Tibial nerve (tissue), 4 donors: Measurements from ENCODE around the gene SETD2. TPM values are rescaled to one million over a fixed set of nuclear protein-coding genes. Genes with fewer than 3 reads are reported as not detected.

Experiments used
- DNase-seq, 2 donors: peaks; one replicate each; pipeline ENCODE4 v3.0.0-alpha.2; 2019; ENCODE audit warnings: low spot score in 2 of 2
- H3K27ac ChIP-seq, 4 donors: fragments of 200-600 bp; sonication (generic) in 3 of 4; one replicate each; pipeline ENCODE4 v1.5.1; 2017 to 2019; ENCODE audit warnings: mild to moderate bottlenecking in 1 of 4
- H3K27me3 ChIP-seq, 2 donors: fragments of 200-600 bp; sonication (generic) in 1 of 2; one replicate each; pipeline versions ENCODE4 v1.5.1 to v1.6.0; 2017 to 2019
- H3K36me3 ChIP-seq, 3 donors: fragments of 200-600 bp; sonication (generic); one replicate each; pipeline ENCODE4 v1.5.1; 2018 to 2019
- H3K4me1 ChIP-seq, 4 donors: fragments of 200-600 bp; sonication (generic) in 3 of 4; one replicate each; pipeline ENCODE4 v1.5.1; 2017 to 2019
- H3K4me3 ChIP-seq, 4 donors: fragments of 200-600 bp; sonication (generic) in 3 of 4; one replicate each; pipeline ENCODE4 v1.5.1; 2017 to 2019; ENCODE audit warnings: mild to moderate bottlenecking in 1 of 4, moderate library complexity in 1 of 4
- H3K9me3 ChIP-seq, 4 donors: fragments of 200-600 bp; sonication (generic) in 3 of 4; one replicate each; pipeline ENCODE4 v1.5.1; 2017 to 2019
- EP300 ChIP-seq, 2 donors: sonication (generic); formaldehyde crosslinking; IDR thresholded peaks; one replicate each; pipeline ENCODE4 v1.6.1; 2017; ENCODE audit warnings: antibody characterized with exemption in 2 of 2, mild to moderate bottlenecking in 1 of 2
- POLR2A ChIP-seq, 2 donors: fragments of 450-650 bp; IDR thresholded peaks; one replicate each; pipeline ENCODE4 v1.6.1; 2017; ENCODE audit warnings: antibody characterized with exemption in 2 of 2, mild to moderate bottlenecking in 2 of 2, moderate library complexity in 2 of 2
- WGBS, 2 donors: methylation state at CpG; one replicate each; pipeline ENCODE4 v1.1.5; 2018; 5-methylcytosine and 5-hydroxymethylcytosine counted together
- total RNA-seq, 4 donors: library from RNA; depleted of rRNA; stranded (reverse); fragments of >200 nt; gene quantifications; one replicate each; pipeline ENCODE4 v1.1.0, GENCODE V29; 2016
- TF ChIP-seq, protein P1 (sequence below), 5 experiments: fragments of 200-600 bp in 3 of 5; fragments of 450-650 bp in 2 of 5; sonication (generic) in 3 of 5; IDR thresholded peaks; one replicate each; pipeline ENCODE4 v1.5.1; 2016 to 2019; ENCODE audit warnings: antibody characterized with exemption in 5 of 5, mild to moderate bottlenecking in 3 of 5, moderate library complexity in 2 of 5

SETD2 gene
- total RNA-seq, 4 donors from 2014 or later: 55.5 to 69.6 (median 64.7) TPM

- no peaks in the 10 kb centered on the region for H3K9me3 ChIP-seq
- WGBS, 2 donors: 73 to 83% methylated on average over 16 to 23 of the region's 27 CpGs
- no peaks in the 10 kb centered on the region for H3K4me1 ChIP-seq
- no peak overlapping the region for H3K27ac ChIP-seq
- peak; percentile 38 to 52 for DNase-seq
- no peak overlapping the region for H3K4me3 ChIP-seq
- TF ChIP-seq, protein P1, sequence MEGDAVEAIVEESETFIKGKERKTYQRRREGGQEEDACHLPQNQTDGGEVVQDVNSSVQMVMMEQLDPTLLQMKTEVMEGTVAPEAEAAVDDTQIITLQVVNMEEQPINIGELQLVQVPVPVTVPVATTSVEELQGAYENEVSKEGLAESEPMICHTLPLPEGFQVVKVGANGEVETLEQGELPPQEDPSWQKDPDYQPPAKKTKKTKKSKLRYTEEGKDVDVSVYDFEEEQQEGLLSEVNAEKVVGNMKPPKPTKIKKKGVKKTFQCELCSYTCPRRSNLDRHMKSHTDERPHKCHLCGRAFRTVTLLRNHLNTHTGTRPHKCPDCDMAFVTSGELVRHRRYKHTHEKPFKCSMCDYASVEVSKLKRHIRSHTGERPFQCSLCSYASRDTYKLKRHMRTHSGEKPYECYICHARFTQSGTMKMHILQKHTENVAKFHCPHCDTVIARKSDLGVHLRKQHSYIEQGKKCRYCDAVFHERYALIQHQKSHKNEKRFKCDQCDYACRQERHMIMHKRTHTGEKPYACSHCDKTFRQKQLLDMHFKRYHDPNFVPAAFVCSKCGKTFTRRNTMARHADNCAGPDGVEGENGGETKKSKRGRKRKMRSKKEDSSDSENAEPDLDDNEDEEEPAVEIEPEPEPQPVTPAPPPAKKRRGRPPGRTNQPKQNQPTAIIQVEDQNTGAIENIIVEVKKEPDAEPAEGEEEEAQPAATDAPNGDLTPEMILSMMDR (IDR thresholded peaks at IDR 0.05): peak; percentile 58 to 84 (median 73)
- TF ChIP-seq POLR2A (IDR thresholded peaks at IDR 0.05): no peak
- H3K27me3 ChIP-seq: no peaks in the 10 kb centered on the region
- peaks cover 0 to 96% (median 0%) of the 10 kb centered on the region in 3 donors for H3K36me3 ChIP-seq
Observed at GRCh38 chr3:46998121-46998851, 165.6 kb downstream of the SETD2 start.

DNA sequence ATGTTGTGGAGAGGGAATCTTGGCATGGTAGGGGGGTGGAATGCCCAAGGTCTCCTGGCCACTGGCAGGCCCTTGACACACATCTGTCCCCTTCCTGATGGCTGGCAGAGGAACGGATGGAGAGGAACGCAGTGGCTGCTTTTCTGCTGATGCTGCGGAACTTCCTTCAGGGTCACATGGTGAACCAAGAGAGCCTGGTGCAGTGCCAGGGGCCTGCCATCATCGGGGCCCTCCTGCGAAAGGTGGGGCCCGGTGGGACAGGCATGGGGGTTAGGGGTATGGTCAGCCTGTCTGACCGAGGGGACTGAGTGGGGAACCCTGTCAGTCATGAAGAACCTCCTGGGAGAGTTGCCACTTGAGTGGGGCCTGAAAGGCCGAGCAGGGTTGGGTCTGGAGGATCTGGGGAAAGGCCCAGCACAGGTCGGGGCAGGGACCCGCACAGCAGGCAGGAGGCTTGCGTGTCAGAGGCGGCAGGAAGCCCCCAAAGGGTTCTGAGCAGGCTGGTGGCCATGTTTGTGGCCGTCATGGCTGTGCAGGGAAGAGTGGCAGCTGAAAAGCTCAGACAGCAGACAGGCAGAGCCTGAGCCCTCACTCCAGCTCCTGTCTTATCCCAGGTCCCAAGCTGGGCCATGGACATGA lies 166.3 kb downstream of the SETD2 start:
- Histone ChIP-seq H3K4me3 (no peak overlapping the region), H3K36me3 (peaks cover 0 to 96% (median 0%) of the 10 kb centered on the region in 3 donors), H3K4me1 (no peaks in the 10 kb centered on the region), H3K27me3 (no peaks in the 10 kb centered on the region), H3K9me3 (no peaks in the 10 kb centered on the region), H3K27ac (no peak overlapping the region)
- TF ChIP-seq, protein P1 (IDR thresholded peaks at IDR 0.05): no peak
- TF ChIP-seq EP300 (IDR thresholded peaks at IDR 0.05): no peak
- no peak for DNase-seq
- 80 to 90% methylated on average over 10 to 13 of the region's 13 CpGs for WGBS, 2 donors

DNA sequence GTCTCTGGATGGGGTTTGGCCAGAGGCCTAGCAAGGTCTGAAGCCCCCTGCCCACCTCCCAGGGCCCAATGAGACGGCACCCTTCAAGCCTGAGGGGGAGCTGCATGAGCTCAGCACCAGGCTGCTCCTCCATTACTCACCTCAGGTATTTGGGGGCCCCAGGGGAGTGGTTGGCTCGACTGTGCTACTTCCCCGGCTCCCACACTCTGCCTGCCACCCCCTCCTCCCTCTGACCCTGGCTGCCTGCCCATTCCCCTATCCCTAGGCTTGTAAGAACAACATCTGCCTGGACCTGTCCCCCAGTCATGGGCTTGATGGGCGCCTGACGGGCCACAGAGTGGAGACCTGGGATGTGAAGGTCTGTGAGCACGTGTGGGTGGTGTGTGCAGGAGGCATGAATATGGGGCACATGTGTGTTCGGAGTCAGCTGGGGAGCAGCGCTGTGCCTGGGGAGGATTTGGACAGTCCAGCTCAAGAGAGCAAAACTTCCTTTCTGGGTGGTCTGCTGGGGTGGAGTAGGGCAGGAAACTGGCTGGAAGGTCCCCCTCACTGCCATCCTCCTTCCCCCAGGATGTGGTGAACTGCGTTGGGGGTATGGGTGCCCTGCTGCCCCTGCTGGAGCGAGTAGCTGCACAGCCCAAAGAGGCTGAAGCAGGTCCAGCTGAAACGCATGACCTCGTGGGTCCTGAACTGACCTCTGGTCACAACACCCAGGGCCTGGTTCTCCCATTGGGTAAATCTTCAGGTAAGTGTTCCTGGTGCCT lies 167.0 kb downstream of the SETD2 start:
- no peak overlapping the region for H3K27ac ChIP-seq
- TF ChIP-seq EP300 (IDR thresholded peaks at IDR 0.05) (no peak), POLR2A (IDR thresholded peaks at IDR 0.05) (no peak)
- TF ChIP-seq, protein P1 (IDR thresholded peaks at IDR 0.05): no peak
- 72 to 74% methylated on average over 12 of the region's 12 CpGs for WGBS, 2 donors
- H3K4me1 ChIP-seq: no peaks in the 10 kb centered on the region
- no peak for DNase-seq
- H3K27me3 ChIP-seq: no peaks in the 10 kb centered on the region
- H3K36me3 ChIP-seq: peaks cover 0 to 96% (median 0%) of the 10 kb centered on the region in 3 donors
- no peak overlapping the region for H3K4me3 ChIP-seq
- no peaks in the 10 kb centered on the region for H3K9me3 ChIP-seq

GRCh38 chr3:46995901-46996562 lies 167.9 kb downstream of the SETD2 start:
- Histone ChIP-seq H3K4me3 (no peak overlapping the region), H3K36me3 (peaks cover 0 to 96% (median 0%) of the 10 kb centered on the region in 3 donors), H3K27me3 (no peaks in the 10 kb centered on the region), H3K9me3 (no peaks in the 10 kb centered on the region), H3K4me1 (peaks cover 0 to 4% (median 0%) of the 10 kb centered on the region in 4 donors), H3K27ac (no peak overlapping the region)
- no peak for DNase-seq
- no peak for TF ChIP-seq POLR2A (IDR thresholded peaks at IDR 0.05)
- TF ChIP-seq, protein P1 (IDR thresholded peaks at IDR 0.05): no peak
- no peak for TF ChIP-seq EP300 (IDR thresholded peaks at IDR 0.05)
- WGBS, 2 donors: 89 to 95% methylated on average over 8 to 21 of the region's 22 CpGs
